CD4-positive, alpha-beta T cell treated with Interleukin-15 for 4 hours (primary cell): ENCODE measurements around the gene UACA.

ENCODE experiments used
- DNase-seq: peaks from one replicate; pipeline ENCODE4 v3.0.0-alpha.2; 2020; ENCODE audit warnings: low spot score

The UACA gene

DNA sequence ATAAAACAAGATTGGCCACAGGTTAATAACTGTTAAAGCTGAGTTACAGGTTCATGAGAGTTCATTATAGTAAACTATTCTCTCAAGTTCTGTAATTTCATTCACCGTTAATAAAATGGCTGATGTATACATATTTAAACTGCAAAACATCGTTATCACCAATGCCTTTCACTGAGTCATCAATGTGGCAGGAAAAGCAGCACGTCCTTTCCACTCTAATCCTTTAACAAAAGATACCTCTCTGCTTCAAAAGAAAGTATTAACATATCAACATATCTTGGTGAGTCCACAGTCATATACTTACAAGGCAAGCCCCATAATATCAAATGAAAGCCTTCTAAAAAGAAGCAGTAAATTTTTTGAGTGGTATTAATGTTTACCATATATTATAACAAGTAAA, 54.5 kb downstream of the UACA start:
- no peak for DNase-seq

DNA sequence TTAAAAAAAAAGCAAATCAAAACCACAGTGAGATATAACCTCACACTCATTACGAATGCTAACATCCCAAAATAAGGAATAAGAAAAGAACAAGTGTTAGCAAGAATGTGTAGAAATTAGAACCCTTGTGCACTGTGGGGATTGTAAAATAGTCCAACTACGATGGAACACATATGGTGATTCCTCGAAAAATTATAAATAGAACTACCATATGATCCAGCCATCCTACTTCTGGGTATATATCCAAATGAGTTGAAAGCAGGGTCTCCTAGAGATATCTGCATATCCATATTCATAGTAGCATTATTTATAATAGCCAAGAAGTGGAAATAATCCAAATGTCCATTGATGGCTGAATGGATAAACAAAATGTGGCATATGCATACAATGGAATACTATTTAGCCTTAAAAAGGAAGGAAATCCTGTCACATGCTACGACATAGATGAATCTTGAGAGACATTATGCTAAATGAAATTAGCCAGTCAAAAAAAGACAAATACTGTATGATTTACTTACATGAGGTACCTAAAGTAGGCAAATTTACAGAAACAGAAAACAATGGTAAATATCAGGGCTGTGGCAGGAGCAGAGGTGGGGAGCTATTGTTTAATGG, 55.6 kb downstream of the UACA start:
- no peak for DNase-seq

DNA sequence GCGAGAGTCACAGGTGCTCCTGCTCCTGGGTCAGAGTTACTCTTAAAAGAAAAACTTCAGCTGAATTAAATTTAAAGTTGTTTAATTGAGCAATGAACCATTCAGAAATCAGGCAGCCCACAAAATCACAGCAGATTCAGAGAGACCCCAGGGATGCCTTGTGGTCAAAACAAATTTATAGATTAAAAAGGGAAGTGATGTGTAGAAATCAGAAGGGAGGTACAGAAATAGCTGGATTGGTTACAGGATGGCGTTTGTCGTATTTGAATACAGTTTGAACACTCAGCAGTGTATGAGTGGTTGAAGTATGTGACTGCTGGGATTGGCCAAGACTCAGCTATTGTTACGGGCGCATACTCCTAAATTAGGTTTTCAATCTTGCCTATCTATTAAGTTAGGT, 58.6 kb downstream of the UACA start:
- no peak for DNase-seq

DNA sequence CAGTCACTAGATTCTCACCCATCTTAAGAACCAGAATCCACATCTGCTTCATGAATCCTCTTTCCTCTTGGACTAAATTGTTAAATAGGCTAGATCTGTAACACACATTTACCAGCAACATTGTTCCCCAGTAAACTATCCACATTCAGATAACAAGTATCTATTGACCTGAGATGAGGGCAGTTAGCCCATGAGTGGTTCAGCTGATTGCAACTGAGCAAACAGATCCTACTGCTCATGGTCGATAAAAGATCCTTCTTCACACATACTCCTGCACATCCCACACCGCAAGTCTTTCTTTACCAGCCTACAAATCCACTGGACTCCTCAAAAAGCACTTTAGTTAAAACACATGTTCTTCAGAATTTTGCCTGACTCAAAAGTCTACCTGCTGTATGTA, 59.2 kb downstream of the UACA start:
- no peak for DNase-seq

DNA sequence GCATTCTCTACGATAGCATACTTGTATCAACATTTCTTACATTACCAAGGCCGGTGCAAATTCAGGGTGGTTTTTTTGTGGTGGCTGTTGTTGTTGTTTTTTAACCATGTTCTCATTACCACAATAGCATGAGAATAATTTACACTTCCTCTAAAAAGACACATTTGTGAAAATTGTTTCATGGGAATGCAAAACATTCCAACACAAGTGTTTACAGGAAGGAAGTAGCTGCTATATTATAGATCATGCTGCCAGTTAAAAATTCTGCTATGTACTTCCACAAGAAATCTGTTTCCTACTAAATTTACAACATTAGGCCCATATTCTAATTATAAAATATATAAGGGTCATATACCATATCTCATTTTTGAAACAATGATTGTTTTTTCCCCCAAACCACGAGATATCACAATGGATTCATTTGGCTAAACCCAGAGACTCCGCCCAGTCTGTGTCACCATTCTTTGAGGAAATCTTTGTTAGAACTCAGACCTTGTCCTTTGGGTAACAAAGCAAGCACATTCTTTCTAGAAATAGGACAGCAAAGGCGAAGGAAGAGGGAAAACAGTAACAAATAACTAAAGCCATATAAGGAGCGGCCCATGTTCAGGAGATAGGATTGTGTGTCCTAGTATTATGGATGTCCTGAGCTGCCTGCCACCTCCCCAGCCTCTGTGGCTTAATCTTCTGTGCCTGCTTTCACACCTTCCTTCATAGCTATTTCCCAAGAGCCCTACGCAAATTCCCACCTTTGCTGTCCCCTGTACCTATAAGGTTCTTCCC, 60.1 kb downstream of the UACA start:
- no peak for DNase-seq

DNA sequence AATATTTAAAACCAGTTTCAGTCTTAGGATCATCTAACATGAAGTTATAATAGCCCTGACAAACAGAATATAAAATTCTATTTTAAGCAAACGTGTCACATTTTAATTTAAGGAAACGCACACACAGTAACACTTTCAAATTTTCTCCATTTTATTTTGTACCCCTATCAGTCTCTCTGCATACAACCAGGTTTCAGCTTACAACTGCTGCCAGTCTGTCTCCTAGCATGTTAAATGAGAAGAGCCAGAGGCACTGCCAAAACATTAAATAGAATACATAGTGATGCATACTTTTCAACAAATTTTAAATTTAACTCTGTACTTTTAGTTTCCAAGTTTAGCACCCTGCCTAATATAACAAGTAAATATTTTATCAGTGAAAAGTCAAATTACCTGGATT, 60.8 kb downstream of the UACA start:
- DNase-seq, result no peak

DNA sequence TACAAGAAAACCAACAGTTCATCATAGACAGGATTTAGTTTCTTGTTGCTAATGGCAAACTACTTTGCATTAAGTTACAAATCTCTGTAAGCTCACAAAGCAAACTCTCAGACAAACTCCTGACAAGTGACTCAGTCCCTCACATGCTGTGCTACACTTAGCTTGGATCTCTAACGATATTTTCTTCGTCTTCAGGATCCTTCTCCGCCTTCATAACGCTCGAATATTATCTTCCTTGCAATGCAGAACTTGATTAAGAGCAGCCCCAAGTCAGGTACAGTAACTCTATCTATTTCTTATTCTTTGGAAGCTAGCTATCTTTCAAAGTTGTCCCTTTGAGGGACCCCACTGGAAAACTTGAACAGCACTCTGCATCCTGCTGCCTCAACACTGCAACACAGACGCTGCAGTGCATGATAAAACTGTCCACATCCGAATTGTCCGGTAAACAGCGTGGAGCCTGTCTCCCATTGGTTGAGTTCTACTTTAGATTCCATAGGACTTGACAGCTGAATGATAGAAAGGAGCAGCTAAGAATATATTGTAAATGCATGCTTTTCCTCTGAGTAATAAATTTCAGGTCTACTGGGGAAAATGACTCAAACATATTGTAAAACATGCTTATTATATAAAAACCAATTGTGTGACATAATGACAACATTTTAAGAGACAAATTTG, 61.3 kb downstream of the UACA start:
- DNase-seq, result no peak

DNA sequence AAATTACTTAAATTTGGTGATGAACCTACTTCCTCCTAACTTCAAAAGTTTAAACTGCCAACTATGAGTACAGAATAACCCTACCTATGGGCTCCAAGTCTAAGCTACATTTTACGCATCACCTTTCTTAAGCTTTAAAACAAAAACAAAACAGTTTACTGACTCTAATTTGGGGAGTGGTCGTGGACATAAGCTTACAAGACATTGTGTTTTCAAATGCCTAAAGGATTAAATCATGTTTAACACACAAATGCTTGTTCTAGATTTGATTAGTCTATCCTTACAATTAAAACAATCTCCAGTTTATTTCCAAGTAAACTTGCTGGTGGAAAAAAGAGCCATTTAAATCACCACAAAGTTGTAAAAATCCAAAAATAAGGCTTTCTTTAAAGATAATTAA, 62.2 kb downstream of the UACA start:
- no peak for DNase-seq

DNA sequence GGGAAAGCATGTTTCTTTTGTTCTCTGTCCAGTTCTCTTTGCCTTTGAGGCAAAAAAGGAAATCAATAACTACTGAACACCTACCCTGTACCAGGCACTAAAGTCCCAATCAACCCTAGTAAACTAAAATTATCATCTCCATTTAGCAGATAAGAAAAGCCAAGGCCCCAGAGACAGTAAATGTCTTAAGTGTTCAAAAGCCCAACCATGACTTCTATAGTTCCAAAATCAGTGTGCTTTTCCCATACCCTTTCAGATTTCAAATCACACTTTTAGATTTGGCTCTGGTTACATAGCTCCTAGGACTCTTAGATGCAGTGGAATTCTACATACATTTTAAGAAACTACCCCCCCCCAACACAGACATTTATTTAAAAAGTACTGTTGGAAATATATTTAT, 63.5 kb downstream of the UACA start:
- no peak for DNase-seq

DNA sequence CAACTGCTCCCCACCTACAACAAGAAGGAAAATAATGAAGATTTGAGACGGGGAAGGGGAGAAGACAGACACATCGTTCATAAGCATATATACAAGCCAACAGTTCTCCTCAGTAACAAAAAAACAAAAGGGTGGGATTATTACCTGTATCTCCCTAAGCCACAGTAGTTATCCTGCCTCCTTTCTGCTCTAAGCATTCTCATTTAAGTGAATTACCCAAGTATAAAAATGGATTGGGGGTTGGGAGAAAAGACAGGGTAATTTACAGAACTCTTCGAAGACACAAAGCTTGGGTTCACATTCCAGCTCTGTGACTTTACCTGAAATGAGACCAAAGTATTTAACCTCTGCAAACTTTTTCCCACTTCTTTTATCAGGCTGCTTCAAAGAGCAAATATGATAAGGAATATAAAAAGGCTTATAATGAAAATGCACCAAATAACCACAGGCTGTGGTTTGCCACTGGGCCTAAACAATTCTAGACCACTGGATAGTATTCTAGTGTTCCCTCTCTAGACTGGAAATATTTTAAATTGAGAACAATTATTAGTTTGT, 64.4 kb downstream of the UACA start:
- DNase-seq, result no peak

DNA sequence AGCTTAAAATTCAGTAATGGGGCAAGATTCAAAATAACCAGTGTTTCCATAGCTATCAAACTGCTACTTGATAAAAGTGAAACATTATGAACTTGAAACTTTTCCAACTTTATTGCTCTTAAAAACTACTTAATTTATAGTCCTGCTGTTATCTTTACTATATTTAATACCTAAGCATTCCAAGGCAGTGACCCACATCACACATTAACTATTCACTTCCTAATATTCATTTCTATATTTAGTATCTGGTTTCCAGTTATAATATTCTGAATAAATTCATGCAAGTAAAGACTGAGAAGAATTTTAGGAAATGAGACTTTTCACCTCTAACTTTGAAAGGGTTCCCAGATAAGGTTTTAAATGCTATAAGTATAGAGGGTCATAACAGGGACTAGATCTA, 64.9 kb downstream of the UACA start:
- DNase-seq, result no peak

DNA sequence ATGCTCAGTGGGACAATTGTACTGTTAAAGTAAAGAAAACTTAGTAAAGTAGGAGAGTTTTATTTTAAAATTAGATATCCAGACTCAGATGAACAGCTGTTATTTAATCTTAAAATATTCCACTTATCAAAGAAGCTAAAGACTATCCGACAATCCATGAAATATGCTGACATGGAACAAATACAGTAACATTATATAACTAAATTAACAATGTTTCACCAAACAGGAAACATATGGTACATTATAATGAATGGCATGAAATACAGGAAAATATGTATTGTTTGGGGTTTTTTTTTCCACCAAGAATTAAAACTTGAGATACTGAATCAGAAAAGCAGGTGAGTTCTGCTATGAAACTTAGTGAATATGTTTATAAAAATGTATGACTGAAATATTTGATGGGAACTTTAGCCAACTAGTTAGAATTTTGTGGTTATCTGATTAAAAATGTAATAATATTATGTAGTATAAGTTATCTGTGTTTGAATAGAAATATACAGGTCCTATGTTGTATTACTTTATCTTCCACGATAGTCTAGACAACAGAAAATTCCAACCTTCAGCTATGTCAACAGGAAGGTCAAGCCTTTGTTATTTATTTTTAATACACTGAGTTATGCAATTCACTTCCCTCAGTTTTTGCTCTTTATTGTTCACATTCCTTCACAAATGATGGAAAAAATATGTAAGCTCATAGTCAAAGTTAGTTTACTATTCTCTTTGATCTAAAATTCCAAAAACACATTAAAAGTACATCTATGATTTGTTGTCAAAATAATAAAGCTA, 72.7 kb downstream of the UACA start:
- DNase-seq, result no peak

DNA sequence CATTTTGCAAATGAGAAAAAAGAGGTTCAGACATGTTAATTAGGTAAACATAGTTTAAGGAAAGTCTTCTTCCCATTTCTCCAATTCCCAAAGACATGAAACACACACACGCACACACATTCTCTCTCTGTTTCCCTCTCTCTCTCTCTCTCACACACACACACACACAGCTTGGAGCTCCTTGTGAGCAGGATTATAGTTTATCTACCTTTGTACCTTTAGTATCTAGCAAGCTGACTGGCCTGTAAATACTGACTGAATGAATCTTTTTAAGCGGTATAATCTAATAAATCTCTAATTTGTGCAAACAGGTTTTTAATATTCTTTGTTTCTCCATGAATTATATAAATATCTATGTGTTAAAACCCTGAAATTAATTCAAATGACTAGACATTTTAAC, 73.3 kb downstream of the UACA start:
- DNase-seq, result no peak

DNA sequence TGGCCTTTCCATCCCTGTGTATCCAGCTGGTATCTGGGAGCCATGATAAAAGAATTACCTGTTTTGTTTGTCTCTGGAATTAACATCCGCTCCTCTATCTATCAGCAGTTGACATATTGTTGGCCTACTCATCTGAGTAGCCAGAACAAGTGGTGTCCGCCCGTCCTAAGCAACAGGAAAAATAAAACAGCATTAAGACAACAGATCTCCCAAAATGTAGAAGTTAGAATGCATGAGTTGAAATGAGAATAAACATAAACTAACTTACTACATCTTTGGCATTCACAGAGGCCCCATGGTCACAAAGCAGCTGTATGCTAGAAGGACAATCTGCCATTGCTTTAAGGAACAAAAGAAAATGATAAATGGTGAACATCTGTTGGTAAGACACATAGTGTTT, 75.9 kb downstream of the UACA start:
- no peak for DNase-seq

DNA sequence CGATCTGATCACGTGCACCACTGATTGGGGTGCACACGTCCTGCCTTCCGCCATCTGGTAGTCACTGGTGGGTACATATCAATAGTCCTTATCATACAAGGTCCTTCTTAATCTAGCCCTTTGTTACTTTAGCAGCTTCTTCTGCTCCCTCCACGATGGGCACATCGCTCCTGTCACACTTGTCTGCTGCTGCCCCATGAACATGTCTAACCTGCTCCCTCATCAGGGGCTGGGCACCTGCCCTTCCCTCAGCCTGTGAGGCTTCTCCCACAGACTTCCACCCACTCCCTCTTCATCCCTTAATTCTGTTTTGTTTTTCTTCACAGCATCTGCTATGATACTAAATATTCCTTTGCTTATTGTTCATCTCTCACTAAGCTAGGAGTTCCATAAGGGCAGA, 82.5 kb downstream of the UACA start:
- no peak for DNase-seq

DNA sequence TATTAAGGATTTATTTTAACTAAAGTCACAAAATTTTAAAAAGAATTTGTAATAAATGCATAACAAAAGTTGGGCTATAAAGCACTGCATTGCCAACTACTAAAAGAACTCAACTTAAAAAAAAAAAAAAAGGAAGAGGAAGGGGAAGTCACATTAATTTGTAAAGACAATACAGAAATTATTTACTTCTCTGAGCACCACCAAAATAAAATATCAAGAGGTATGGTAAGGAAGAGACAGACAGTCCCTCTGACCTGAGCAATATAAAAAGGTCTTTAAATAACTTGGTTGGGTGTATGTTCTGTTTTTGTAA, 83.5 kb downstream of the UACA start:
- no peak for DNase-seq

DNA sequence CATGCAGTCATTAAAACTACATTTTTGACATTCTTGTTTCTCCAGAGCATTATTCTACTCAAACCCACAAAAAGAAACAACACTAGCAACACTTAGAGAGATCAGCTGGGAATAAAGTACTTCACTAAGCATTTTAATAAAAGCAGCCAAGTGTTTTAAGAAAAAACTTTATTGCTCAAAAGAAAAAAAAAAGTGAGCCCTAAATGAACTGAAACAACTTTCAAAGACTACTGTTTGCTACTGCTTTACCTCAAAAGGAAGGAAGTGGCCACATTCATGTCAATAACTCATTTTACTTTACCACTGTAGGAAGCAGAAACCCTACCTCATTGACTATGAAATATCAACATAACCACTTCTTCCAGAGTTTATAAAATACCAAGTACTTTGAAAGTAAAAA, 91.3 kb downstream of the UACA start:
- peak; percentile 24 for DNase-seq

DNA sequence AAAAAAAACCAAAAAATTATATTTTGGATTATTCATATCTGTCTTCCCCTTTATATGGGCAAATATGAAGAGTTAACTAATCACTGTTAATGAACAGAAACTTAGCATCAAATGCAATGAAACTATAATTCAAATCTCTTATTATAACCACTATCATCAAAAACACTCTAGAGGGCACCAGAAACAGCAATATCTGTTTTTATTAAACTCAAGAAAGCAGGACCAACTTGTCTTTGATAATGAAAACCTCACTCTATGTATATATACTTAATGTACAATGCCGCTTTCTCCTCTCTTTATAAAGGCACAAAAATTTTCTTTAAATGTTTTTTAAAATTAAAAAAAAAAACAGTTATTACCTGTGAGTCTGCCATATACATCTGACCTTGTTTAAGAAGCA, 92.7 kb downstream of the UACA start:
- no peak for DNase-seq

DNA sequence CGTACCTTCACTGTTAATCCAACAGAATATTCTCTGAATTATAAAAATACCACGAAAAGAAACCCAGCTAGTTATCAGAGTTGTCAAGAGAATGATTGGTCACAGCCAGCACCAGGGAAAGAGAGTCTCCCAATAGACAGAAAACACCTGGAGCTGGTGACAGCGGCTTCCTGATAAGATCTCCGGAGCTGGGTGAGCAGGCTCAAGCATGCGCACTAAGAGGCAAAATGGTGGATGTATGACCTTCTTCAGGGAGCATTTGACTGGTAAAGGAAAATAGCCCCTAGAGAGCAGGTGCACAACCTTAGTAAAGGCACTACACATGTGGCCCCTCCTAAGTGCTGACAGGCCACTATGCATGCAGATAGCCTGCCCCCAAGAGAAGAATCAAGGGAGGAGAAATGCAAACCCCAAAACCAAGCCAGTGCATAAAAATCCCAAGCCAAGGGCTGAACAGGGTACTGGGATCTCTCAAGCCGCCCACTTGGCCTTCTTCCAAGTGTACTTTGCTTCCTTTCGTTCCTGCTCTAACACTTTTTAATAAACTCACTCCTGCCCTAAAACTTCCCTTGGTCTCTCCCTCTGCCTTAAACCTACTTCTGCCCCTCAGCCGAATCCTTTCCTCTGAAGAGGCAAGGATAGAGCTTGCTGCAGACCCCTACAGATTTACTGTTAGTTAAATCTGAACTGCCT, 93.2 kb downstream of the UACA start:
- DNase-seq, result no peak

DNA sequence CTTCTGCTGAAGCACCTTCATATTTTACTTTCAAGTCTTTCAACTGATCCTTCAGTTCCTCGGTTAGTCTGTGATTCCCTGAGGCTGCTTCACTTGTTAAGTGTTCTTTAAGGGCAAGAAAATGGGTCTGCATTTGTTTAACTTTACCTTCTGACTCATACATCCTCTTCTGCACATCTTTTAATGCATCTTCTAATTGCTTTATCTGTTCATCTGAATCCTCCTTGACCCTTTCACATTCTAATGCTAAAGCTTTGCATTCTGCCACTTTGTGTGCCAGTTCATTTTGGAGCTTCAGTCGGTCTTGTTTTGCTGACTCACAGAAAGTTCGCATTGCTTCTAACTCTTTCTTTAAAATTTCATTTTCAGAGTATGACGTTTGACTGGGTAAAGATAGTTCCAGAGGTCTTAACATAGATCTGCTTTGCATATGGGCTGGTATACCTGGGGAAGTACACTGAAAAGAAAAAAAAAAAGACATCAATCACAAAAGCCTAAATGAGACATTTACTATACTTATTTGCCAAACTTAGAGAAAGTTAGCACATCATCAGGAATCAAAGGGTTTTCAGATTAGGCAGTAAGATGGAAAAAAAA, 94.3 kb downstream of the UACA start:
- no peak for DNase-seq

DNA sequence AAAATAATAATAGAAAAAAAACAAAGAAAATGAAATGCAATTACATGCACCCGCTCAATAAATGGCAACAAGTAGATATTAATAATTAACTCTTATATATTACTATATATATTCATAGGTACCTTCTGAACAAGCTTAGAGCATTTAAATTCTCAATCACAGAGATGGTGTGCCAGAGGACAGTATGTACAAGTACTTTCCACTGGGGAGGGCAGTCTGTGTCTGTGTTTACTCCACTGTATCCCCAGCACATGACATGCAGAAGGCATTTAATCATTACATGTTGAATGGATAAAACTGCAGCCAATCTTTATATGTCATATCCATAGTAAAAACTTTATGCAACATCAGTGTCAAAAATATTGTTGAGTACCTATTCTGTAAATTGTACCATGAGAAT, 97.8 kb downstream of the UACA start:
- DNase-seq, result no peak

DNA sequence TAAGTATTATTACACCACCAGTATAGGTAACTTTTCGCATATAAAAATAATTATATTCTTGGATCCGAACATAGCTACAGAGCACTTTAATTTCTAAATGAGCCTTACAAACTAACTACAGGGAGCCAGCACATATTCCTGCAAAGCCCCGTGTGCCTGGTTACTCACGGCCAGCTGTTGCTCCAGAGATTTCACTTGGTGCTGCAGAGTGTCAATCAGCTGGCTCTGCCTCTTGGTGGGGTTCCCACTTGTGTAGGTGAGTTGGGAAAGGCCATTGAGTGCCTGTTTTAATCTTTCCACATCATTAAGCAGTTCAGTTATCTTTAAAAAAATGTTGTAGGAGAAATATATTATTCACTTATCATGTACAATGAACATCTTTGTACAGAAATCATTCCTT, 98.9 kb downstream of the UACA start:
- DNase-seq, result no peak
